Measurements from ENCODE around the gene NEURL1.

The NEURL1 gene

GRCh38 chr10:103562383-103562782 is 68.9 kb downstream of the NEURL1 start:
- no peak for TF ChIP-seq SIN3A (IDR thresholded peaks at IDR 0.05; ENCODE audit: borderline replicate concordance, insufficient read depth, low read length)
- TF ChIP-seq TAF1 (IDR thresholded peaks at IDR 0.05; ENCODE audit: borderline replicate concordance, insufficient read depth, low read length) = no peak
- no peak for TF ChIP-seq FOXP2 (optimal IDR thresholded peaks at IDR 0.05; ENCODE audit: borderline replicate concordance, extremely low read depth, extremely low read length, insufficient read depth)
- TF ChIP-seq REST (IDR thresholded peaks at IDR 0.05; ENCODE audit: insufficient read depth in 1 of 2, low read depth in 2 of 2, low read length in 2 of 2) = no peak
- no peak for TF ChIP-seq POLR2AphosphoS5 (IDR thresholded peaks at IDR 0.05; ENCODE audit: low read depth, low read length)

- no peak for TF ChIP-seq TAF1 (IDR thresholded peaks at IDR 0.05; ENCODE audit: borderline replicate concordance, insufficient read depth, low read length)
- TF ChIP-seq SIN3A (IDR thresholded peaks at IDR 0.05; ENCODE audit: borderline replicate concordance, insufficient read depth, low read length) = no peak
- TF ChIP-seq REST (IDR thresholded peaks at IDR 0.05; ENCODE audit: insufficient read depth in 1 of 2, low read depth in 2 of 2, low read length in 2 of 2) = no peak
- TF ChIP-seq POLR2AphosphoS5 (IDR thresholded peaks at IDR 0.05; ENCODE audit: low read depth, low read length) = no peak
- no peak for TF ChIP-seq FOXP2 (optimal IDR thresholded peaks at IDR 0.05; ENCODE audit: borderline replicate concordance, extremely low read depth, extremely low read length, insufficient read depth)
Measured at GRCh38 chr10:103563231-103564115, 70.0 kb downstream of the NEURL1 start.

- no peak for TF ChIP-seq TAF1 (IDR thresholded peaks at IDR 0.05; ENCODE audit: borderline replicate concordance, insufficient read depth, low read length)
- TF ChIP-seq REST (IDR thresholded peaks at IDR 0.05; ENCODE audit: insufficient read depth in 1 of 2, low read depth in 2 of 2, low read length in 2 of 2) = no peak
- TF ChIP-seq FOXP2 (optimal IDR thresholded peaks at IDR 0.05; ENCODE audit: borderline replicate concordance, extremely low read depth, extremely low read length, insufficient read depth) = no peak
- TF ChIP-seq POLR2AphosphoS5 (IDR thresholded peaks at IDR 0.05; ENCODE audit: low read depth, low read length) = no peak
- no peak for TF ChIP-seq SIN3A (IDR thresholded peaks at IDR 0.05; ENCODE audit: borderline replicate concordance, insufficient read depth, low read length)
Measured at GRCh38 chr10:103564116-103564501, 70.6 kb downstream of the NEURL1 start.

- TF ChIP-seq SIN3A (IDR thresholded peaks at IDR 0.05; ENCODE audit: borderline replicate concordance, insufficient read depth, low read length) (no peak), REST (IDR thresholded peaks at IDR 0.05; ENCODE audit: insufficient read depth in 1 of 2, low read depth in 2 of 2, low read length in 2 of 2) (no peak), FOXP2 (optimal IDR thresholded peaks at IDR 0.05; ENCODE audit: borderline replicate concordance, extremely low read depth, extremely low read length, insufficient read depth) (no peak), TAF1 (IDR thresholded peaks at IDR 0.05; ENCODE audit: borderline replicate concordance, insufficient read depth, low read length) (no peak), POLR2AphosphoS5 (IDR thresholded peaks at IDR 0.05; ENCODE audit: low read depth, low read length) (no peak)
Measured at GRCh38 chr10:103564776-103565520, 71.4 kb downstream of the NEURL1 start.
